Sigmoid colon (tissue), 3 donors: ENCODE results near the gene DOCK9.

Experiments used
- CTCF ChIP-seq, 4 experiments: fragments of 450-650 bp in 3 of 4; fragments of 200-600 bp in 1 of 4; IDR thresholded peaks; one replicate each; pipeline ENCODE4 v1.5.1; 2016 to 2019; ENCODE audit warnings: antibody characterized with exemption in 4 of 4, mild to moderate bottlenecking in 3 of 4, moderate library complexity in 2 of 4
- POLR2A ChIP-seq, 2 donors: fragments of 450-650 bp; IDR thresholded peaks; one replicate each; pipeline ENCODE4 v1.6.1; 2016; ENCODE audit warnings: antibody characterized with exemption in 2 of 2, mild to moderate bottlenecking in 2 of 2, moderate library complexity in 2 of 2

DNA sequence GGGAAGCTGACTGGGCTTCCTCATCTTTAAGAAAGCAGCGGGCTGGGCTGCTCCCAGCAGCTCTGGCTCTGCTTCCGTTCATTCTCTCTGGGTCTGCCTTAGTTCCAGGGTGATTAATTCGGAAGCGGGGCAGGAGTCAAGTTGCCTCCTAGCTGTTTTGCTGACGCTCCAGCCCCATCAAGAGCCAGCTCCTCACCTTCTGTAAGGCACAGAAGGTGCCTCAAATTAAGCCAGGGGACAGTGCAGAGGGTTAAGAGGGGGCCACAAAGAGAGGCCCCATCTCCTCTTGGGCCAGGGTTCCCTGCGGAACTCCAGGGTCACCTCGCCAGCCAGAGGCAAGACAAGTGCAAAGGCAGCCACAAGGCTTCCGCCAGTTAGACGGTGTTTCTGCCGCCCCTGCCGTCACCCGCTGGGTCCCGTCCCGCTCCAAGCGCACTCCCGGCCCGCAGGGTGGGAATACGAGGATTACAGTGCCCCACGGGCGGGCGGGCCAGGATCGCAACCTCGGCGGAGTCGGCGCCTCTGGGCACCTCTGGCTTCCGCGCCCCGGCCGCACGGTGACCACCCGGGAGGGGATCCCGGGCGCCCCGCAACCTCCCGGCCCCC, 225.9 kb downstream of the DOCK9 start:
- TF ChIP-seq CTCF (IDR thresholded peaks at IDR 0.05) (no peak), POLR2A (IDR thresholded peaks at IDR 0.05) (no peak)
